WERI-Rb-1 (cell line): ENCODE data around the gene UBE2F.

Experiments used
- DNase-seq: peaks from one replicate; pipeline ENCODE4 v3.0.0-alpha.2; 2020
- H3K27ac ChIP-seq: fragments of 250-450 bp; sonication (Bioruptor Pico); 2 replicates; pipeline ENCODE4 v1.5.1; 2020; ENCODE audit warnings: mild to moderate bottlenecking, moderate library complexity
- H3K27me3 ChIP-seq: fragments of 250-450 bp; sonication (Bioruptor Pico); 2 replicates; pipeline ENCODE4 v1.5.1; 2021; ENCODE audit warnings: mild to moderate bottlenecking, low read depth, moderate library complexity; ENCODE audit not compliant: insufficient read depth, severe bottlenecking
- H3K36me3 ChIP-seq: fragments of 250-450 bp; sonication (Bioruptor Pico); 2 replicates; pipeline ENCODE4 v1.5.1; 2020; ENCODE audit warnings: mild to moderate bottlenecking, moderate library complexity
- H3K4me3 ChIP-seq: 2 replicates; pipeline ENCODE4 v1.5.1; 2011; ENCODE audit warnings: low read depth, mild to moderate bottlenecking, control low read depth, low read length
- H3K9me3 ChIP-seq: fragments of 250-450 bp; sonication (Bioruptor Pico); 2 replicates; pipeline ENCODE4 v1.5.1; 2021; ENCODE audit warnings: mild to moderate bottlenecking, moderate library complexity; ENCODE audit not compliant: severe bottlenecking
- CTCF ChIP-seq: IDR thresholded peaks from 2 replicates; pipeline ENCODE4 v1.5.1; 2011; ENCODE audit warnings: low read depth, mild to moderate bottlenecking, control low read depth, inconsistent platforms, low read length

Gene UBE2F

GRCh38 chr2:237929979-237930378, 36.8 kb upstream of the UBE2F start:
- no peaks in the 10 kb centered on the region for H3K27me3 ChIP-seq
- no peak overlapping the region for H3K27ac ChIP-seq
- no peak for DNase-seq
- H3K36me3 ChIP-seq = no peaks in the 10 kb centered on the region
- no peak for TF ChIP-seq CTCF
- no peak overlapping the region for H3K4me3 ChIP-seq
- peaks cover 9% of the 10 kb centered on the region for H3K9me3 ChIP-seq

- H3K9me3 ChIP-seq = peaks cover 9% of the 10 kb centered on the region
- no peak overlapping the region for H3K27ac ChIP-seq
- no peaks in the 10 kb centered on the region for H3K36me3 ChIP-seq
- no peak for DNase-seq
- H3K27me3 ChIP-seq = no peaks in the 10 kb centered on the region
- TF ChIP-seq CTCF = no peak
- no peak overlapping the region for H3K4me3 ChIP-seq
Measured at GRCh38 chr2:237931205-237931721, 35.6 kb upstream of the UBE2F start.

- no peak for TF ChIP-seq CTCF
- DNase-seq = no peak
- no peak overlapping the region for H3K27ac ChIP-seq
- H3K4me3 ChIP-seq = no peak overlapping the region
- peaks cover 9% of the 10 kb centered on the region for H3K9me3 ChIP-seq
- H3K27me3 ChIP-seq = no peaks in the 10 kb centered on the region
- H3K36me3 ChIP-seq = no peaks in the 10 kb centered on the region
Measured at GRCh38 chr2:237932731-237933131, 34.1 kb upstream of the UBE2F start.

- TF ChIP-seq CTCF = no peak
- Histone ChIP-seq H3K27ac (no peak overlapping the region), H3K4me3 (no peak overlapping the region), H3K9me3 (peaks cover 9% of the 10 kb centered on the region), H3K36me3 (no peaks in the 10 kb centered on the region), H3K27me3 (no peaks in the 10 kb centered on the region)
- DNase-seq = no peak
Measured at GRCh38 chr2:237934186-237934585, 32.6 kb upstream of the UBE2F start.

- Histone ChIP-seq H3K27me3 (no peaks in the 10 kb centered on the region), H3K9me3 (no peaks in the 10 kb centered on the region), H3K27ac (no peak overlapping the region), H3K4me3 (no peak overlapping the region), H3K36me3 (no peaks in the 10 kb centered on the region)
- TF ChIP-seq CTCF = no peak
- DNase-seq = no peak
Measured at GRCh38 chr2:237935740-237936452, 30.9 kb upstream of the UBE2F start.

- Histone ChIP-seq H3K36me3 (no peaks in the 10 kb centered on the region), H3K27me3 (no peaks in the 10 kb centered on the region), H3K27ac (no peak overlapping the region; the same call in 1 of the 2 replicates), H3K9me3 (peaks cover 5% of the 10 kb centered on the region), H3K4me3 (no peak overlapping the region)
- TF ChIP-seq CTCF = no peak
- no peak for DNase-seq
Measured at GRCh38 chr2:237939251-237939650, 27.6 kb upstream of the UBE2F start.
